ENCODE results near the gene ELK1.
"Not testable (repeated sequence)": the region's sequence is repeated elsewhere in the genome, so short reads cannot be mapped to it uniquely, and the experiment has no call there.

The ELK1 gene

DNA sequence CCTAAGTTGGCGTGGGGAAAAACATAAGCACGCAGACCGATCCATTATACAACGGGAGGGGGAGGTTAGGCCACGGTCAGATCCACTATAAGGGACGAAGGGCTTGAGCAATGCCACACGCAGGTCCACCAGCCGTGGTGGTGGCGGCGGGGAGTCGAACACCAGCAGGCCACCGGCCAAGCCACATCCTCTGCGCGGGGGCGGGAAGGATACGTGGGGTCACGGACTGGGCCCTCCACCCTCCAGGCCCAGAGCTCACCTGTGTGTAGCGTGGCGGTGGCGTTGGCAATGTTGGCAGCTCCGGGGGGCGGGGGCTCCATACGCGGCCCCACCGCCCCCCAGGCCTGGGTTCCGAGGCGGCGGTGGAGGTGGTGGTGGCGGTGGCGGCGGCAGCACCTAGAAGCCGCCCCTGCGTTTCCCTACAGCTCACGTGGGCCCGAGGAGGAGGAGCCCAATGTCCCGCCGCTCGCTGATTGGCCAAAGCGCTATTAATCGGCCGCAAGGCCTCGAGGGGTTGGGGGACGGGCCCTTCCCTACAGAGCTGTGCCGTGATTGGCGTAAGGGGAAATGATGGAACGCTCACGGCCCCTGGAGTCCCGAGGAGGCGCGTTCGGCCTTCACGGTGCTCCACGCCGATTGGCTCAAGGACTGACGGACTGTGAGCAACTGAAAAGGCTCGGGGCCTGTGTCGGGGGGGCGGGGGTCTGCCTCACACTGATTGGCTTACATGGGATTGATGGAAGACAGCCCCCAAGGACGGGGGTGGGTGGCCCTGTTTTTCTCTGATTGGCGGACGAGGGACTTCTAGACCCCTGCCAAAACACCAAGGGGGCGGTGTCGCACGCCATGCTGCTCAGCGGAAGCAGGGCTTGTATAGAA lies at the start of gene ELK1:
Gene ELK1 (minus strand): TSS at position 400 of the 879 bp plus-strand sequence. CDS start 9,122 bp downstream, outside the sequence.
- peak; percentile 59 to 80 (median 69) for DNase-seq (ENCODE audit: low read depth in 4 of 4, low spot score in 1 of 4)

GRCh38 chrX:47697181-47697580 lies 46.8 kb upstream of the ELK1 start:
- DNase-seq (ENCODE audit: low read depth in 4 of 4, low spot score in 1 of 4): no peak

DNA sequence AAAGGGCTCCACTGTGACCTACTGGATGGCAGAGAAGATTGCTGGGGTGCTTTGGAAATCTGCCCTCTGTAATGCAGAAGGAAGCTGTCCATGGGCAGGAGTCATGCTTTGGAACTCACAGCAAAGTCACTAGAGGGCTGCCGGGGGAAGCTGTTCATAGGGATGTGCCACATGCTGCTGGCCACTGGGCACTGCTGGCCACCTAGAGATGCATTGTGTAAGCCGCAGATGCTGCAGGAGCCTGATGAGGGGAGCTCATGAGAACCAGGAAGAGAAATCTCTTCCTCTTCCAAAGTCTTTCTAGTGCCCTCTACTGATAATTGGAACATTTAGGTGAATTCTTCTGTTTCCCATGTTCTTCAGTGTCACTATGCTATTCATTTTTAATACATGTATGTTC lies 39.8 kb upstream of the ELK1 start:
- DNase-seq (ENCODE audit: low read depth in 4 of 4, low spot score in 1 of 4): no peak

DNA sequence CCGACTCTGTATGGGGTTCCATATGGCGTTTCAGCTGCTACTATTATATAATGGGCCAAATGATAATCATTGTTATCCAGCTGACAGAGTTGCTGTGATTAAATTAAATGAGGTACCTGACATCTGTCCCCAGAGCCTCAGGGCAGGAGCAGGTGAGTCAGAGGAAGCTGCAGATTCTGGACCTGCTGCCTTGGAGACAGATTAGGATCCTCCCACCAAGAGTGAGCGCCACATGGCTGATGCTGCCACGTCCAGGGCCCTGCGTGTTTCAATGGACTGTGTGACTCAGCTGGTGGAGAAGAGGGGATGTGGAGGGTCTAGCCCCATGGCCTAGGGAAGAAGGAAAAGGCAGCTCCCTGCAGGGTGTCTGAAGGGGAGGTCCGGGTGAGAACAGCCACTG lies 36.9 kb upstream of the ELK1 start:
- DNase-seq (ENCODE audit: low read depth in 4 of 4, low spot score in 1 of 4): no peak

- no peak for DNase-seq (ENCODE audit: low read depth in 4 of 4, low spot score in 1 of 4)
Observed at GRCh38 chrX:47683829-47684205, 33.5 kb upstream of the ELK1 start.

- DNase-seq (ENCODE audit: low read depth in 4 of 4, low spot score in 1 of 4): no peak
Observed at GRCh38 chrX:47683184-47683828, 32.9 kb upstream of the ELK1 start.

DNA sequence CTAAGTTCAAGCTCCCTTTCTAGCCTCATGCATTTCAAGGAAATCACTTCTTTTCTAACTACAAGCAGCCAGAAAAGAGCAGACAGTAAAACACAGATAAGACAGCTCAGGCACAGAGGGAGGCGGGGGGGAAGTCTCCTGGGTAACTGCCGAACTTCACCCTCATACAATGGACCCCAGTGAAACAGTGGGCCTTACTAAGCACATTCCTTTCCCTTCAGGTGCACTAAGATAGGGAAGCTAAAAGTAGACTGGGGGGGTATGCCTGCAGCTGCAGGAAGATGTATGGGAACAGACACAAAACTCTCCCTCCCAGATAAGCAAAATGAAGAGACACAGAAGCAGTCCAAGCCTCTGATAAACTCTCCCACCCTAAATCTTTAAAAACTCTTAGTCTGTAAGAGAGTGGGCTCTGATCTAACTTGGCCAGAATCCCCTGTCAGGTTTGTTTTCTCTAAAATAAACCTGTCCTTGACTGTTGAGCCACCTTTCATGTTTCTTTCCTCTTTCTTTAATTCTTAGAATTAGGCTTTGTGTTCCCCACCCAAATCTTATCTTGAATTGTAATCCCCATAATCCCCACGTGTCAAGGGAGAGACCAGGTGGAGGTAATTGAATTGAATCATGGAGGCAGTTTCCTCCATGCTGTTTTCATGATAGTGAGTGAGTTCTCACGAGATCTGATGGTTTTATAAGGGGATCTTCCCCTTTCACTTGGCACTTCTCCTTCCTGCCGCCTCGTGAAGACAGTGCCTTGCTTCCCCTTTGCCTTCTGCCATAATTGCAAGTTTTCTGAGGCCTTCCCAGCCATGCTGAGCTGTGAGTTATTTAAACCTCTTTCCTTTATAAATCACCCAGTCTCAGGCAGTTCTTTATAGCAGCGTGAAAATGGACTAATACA lies 25.8 kb upstream of the ELK1 start:
- DNase-seq (ENCODE audit: low read depth in 4 of 4, low spot score in 1 of 4): not testable (repeated sequence)

DNA sequence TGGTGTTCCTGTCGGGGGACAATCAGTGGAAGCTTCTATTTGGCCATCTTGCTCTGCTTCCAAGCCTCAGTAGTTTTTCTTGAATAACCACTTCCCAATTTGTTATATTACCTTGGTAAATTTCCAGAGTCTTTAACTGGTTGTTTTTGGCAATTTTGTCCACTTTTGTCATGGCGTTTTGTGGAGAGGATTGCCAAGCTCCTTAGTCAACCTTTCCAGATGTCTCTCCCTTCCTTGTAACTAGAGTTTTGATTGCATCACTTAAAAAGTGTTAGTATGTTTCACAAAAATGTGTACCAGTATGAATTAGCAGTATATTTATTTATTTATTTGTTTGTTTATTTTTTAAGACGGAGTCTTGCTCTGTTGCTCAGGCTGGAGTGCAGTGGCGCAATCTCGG lies 24.4 kb upstream of the ELK1 start:
- no peak for DNase-seq (ENCODE audit: low read depth in 4 of 4, low spot score in 1 of 4)

GRCh38 chrX:47665797-47666196 lies 15.4 kb upstream of the ELK1 start:
- DNase-seq (ENCODE audit: low read depth in 4 of 4, low spot score in 1 of 4): not testable (repeated sequence)

DNA sequence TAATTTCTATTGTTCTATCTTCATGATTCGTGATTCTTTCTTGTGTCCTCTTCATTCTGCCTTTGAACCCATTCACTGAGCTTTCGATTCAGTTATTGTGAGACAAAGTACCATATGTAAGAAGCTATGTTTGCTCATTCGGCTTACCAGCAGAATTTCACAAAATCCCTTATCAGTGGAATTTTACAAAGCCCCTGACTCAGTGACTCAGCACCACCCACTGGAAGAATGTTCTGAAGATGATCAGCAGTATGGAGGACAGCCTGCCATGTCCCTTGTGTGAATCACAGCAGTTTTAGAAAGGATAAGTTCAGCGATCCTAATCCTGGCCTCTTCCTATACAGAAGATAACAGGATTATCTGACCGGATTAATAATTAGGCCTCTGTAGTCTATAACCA lies 14.4 kb upstream of the ELK1 start:
- no peak for DNase-seq (ENCODE audit: low read depth in 4 of 4, low spot score in 1 of 4)

GRCh38 chrX:47662144-47662657 lies 11.8 kb upstream of the ELK1 start:
- DNase-seq (ENCODE audit: low read depth in 4 of 4, low spot score in 1 of 4): peak in 2 of 4 experiments; percentile 13 to 44

DNA sequence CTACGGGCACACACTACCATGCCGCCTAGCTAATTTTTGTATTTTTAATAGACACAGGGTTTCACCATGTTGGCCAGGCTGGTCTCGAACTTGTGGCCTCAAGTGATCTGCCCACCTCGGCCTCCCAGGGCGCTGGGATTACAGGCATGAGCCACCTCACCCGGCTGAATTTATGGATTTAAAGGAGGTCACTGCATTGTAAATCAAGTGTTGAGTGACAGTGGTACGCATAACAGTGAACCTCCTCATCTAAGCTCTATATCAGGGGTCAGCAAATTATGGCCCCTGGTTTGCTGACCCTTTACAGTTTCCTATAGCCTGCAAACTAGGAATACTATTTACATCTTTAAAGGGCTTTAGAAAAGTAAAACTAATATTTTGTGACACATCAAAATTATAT lies 11.2 kb upstream of the ELK1 start:
- no peak for DNase-seq (ENCODE audit: low read depth in 4 of 4, low spot score in 1 of 4)

DNA sequence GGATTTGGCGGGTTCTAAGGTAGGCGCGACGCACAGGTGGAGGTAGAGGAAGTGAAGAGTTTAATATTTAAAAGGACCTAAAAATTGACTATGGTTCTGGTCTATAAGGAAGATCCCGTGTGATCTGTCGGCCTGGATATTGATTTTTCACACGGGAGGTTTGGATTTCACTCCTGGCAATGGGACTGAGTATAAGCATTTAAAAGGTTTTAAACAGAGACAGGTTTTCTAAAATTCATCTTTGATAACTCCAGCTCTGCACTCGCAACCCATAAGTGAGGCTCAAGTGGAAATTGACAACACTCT lies 9.0 kb upstream of the ELK1 start:
- DNase-seq (ENCODE audit: low read depth in 4 of 4, low spot score in 1 of 4): no peak

- peak; percentile 74 to 87 (median 84) for DNase-seq (ENCODE audit: low read depth in 4 of 4, low spot score in 1 of 4)
Observed at GRCh38 chrX:47658684-47659420, 8.5 kb upstream of the ELK1 start, which contains the start of gene UXT. Gene UXT (minus strand): TSS chrX:47659180. CDS start chrX:47658927, 253 bp downstream.

DNA sequence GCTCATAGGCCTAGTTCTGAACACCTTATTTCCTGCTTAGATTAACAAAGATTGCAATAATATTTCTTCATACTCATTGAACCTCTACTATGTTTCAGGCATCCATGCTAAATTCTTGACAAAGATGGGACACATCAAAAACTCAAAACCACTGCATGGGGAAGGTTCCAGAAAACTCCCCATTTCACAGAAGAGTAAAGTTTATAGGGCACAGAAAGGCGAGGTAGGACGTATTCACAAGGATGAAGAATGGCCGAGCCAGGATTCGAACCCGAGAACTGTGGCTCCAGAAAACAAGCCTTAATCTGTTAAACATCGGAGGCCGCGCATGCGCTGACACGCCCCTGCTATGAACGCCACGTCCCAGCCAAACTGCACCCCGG lies 7.9 kb upstream of the ELK1 start:
- DNase-seq (ENCODE audit: low read depth in 4 of 4, low spot score in 1 of 4): no peak

DNA sequence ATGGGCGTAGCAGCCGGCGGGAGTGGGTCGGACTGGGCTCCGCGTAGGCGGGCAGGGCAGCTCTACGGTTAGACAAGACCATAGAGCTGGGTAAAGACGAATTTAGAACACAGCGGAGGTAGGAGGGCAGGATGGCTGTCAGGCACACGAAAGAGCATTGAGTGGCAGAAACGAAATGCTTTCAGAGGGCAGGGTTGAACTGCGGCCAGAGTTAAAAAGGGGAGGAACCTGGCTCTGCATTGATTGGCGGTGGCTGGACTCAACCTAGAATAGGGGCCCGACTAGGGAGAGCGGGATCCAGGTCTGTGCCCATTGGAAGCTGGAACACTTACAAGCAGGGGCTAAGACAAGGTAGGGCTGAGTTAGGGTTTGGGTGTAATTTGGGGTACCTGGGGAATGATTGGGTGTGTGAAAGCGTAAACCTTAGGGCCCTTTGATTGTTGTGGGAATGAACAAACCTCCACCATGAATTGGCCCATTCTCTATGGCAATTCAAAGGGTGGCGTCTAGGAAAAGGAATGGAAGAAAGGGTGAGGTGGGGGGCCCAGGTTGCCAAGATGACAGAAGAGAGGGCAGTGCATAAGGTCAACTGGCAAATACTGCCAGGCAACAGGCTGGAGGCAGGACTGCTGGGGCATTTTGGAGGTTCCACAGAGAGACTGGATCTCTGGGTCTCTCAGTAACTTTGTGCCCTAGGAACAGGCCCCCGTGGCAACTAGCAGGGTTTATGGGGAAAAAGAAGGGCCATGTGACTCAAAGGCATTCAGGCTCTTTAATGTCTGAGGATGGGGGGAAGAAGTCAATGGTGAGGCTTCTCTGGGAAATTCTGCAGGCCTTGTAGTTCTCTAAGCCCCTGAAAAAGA lies 911 bp upstream of the ELK1 start:
- no peak for DNase-seq (ENCODE audit: low read depth in 4 of 4, low spot score in 1 of 4)

DNA sequence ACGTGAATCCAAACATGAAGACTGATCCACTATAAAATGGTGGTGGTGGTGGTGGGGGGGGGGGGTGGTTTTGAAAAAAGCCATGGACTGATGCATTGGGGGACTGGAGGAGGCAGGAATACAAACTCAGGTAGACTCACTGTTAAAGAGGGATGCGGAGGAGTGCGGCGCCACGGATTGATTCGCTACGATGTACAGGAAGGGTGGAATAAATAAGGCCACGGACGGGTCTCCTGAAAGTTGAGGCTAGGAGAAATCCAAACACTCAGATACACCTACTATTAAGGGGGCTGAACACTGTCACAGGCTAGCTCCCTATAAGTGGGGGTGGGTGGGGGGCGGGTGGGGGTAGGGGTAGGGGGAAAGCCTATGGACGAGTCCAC lies 591 bp downstream of the ELK1 start:
- no peak for DNase-seq (ENCODE audit: low read depth in 4 of 4, low spot score in 1 of 4)

DNA sequence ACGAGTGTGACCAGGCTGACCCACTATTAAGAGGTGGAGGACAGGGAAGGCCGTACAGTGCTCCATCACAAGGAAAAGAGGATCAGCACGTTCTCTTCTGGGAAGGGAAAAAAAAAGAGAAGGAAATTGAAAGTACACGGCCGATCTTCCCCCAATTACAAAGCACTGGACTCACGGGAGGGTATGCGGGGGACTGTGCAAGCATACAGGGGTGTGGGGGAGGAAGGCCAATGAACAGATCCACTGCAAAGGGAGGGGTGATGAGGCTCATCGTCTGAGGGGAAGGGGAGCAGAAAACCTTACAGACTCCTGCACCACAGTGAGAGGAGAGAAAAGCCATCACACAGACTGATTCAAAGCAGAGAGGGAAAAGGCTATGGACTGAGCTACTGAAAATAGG lies 1.1 kb downstream of the ELK1 start:
- no peak for DNase-seq (ENCODE audit: low read depth in 4 of 4, low spot score in 1 of 4)

- no peak for DNase-seq (ENCODE audit: low read depth in 4 of 4, low spot score in 1 of 4)
Observed at GRCh38 chrX:47648376-47648775, 2.0 kb downstream of the ELK1 start.

DNA sequence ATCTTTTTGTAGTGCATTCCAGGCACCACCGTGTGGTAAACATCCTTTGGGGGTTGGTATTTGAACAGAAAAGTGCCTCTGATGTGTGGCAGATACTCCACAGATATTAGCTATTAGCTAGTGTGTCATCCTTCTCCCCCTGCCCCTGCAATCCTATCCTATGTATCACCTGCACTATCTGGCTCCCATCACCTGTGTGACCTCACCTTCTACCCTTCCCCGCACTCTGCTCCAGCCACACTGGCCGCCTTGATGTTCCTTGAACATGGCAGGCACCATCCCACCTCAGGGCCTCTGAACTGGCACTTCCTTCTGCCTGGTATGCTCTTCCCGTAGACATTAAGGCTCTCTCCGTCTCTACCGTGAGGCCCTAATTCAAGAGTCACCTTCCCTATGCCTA lies 3.7 kb downstream of the ELK1 start:
- no peak for DNase-seq (ENCODE audit: low read depth in 4 of 4, low spot score in 1 of 4)

Data from stimulated activated CD4-positive, alpha-beta T cell treated with anti-CD3 and anti-CD28 coated beads, Interleukin-1b, Interleukin-23, amount 100 ng/mL, for 24 hours (primary cell).